Activated naive CD4-positive, alpha-beta T cell treated with anti-CD3 and anti-CD28 coated beads, Interleukin-2, amount 50 U/mL, for 24 hours (primary cell): ENCODE measurements around the gene M6PR.
"Not testable (repeated sequence)": the region's sequence is repeated elsewhere in the genome, so short reads cannot be mapped to it uniquely, and the experiment has no call there.

ENCODE experiments used
- H3K27ac Mint-ChIP-seq: one replicate; pipeline ENCODE4 v1.8.0; 2021; ENCODE audit warnings: mild to moderate bottlenecking, mixed read lengths
- H3K27me3 Mint-ChIP-seq: one replicate; pipeline ENCODE4 v1.8.0; 2021; ENCODE audit warnings: mixed read lengths
- H3K36me3 Mint-ChIP-seq: one replicate; pipeline ENCODE4 v1.8.0; 2021; ENCODE audit warnings: mixed read lengths
- H3K4me1 Mint-ChIP-seq: one replicate; pipeline ENCODE4 v1.8.0; 2021; ENCODE audit warnings: mixed read lengths
- H3K4me3 Mint-ChIP-seq: one replicate; pipeline ENCODE4 v1.8.0; 2021; ENCODE audit warnings: mild to moderate bottlenecking, mixed read lengths
- H3K9me3 Mint-ChIP-seq: one replicate; pipeline ENCODE4 v1.8.0; 2021; ENCODE audit warnings: mixed read lengths

Gene M6PR

DNA sequence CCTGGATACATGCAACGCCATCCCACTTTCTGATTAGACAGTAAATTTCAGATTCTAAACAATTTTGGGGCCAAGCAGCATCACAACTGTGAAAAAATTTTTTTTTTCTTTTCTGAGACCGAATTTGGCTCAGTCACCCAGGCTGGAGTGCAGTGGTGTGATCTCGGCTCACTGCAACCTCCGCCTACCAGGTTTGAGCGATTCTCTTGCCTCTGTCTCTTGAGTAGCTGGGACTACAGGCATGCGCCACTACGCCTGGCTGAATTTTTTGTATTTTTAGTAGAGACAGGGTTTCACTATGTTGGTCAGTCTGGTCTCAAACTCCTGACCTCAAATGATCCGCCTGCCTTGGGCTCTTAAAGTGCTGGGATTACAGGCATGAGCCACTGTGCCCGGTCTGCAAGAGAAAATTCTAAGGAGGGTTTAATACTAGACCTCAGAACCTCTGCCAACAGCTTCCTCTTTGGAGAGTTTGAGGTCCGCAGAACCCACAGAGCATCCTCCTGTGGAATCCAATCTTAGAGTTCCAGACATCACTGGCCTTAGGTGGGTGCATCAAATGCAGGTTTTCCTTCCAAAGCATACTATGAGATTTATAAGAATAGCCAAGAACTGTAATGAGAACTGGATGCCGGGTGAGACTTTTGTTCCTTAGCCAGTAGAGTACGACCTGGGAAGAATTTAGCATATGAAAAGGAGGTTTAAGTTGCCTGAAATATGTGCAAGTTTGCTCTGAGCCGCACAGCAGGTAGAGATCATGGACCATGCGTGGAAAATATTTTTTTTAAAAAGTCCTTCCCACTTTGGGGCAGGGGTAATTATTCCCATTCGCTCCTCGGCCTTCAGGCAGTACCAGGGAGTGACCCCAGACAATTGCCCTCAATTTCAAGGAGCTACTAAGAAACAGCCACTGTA is 42.9 kb downstream of the M6PR start:
- Mint-ChIP-seq H3K4me1 (no peaks in the 10 kb centered on the region), H3K27ac (no peak overlapping the region), H3K27me3 (peaks cover 1% of the 10 kb centered on the region)

GRCh38 chr12:8905546-8905945 is 43.9 kb downstream of the M6PR start:
- Mint-ChIP-seq H3K4me3 (no peak overlapping the region), H3K27me3 (peaks cover 1% of the 10 kb centered on the region), H3K4me1 (no peaks in the 10 kb centered on the region)

More for the DNA sequence above, 42.9 kb downstream of the M6PR start:
- Mint-ChIP-seq H3K4me3 (no peak overlapping the region), H3K9me3 (no peaks in the 10 kb centered on the region), H3K36me3 (no peaks in the 10 kb centered on the region)

GRCh38 chr12:8904665-8905064 is 44.8 kb downstream of the M6PR start:
- no peak overlapping the region for H3K4me3 Mint-ChIP-seq
- no peaks in the 10 kb centered on the region for H3K4me1 Mint-ChIP-seq
- no peaks in the 10 kb centered on the region for H3K36me3 Mint-ChIP-seq
- no peaks in the 10 kb centered on the region for H3K9me3 Mint-ChIP-seq
- H3K27me3 Mint-ChIP-seq: peaks cover 1% of the 10 kb centered on the region
- no peak overlapping the region for H3K27ac Mint-ChIP-seq

More at GRCh38 chr12:8905546-8905945, 43.9 kb downstream of the M6PR start:
- Mint-ChIP-seq H3K36me3 (no peaks in the 10 kb centered on the region), H3K9me3 (no peaks in the 10 kb centered on the region), H3K27ac (no peak overlapping the region)

- peaks cover 1% of the 10 kb centered on the region for H3K27me3 Mint-ChIP-seq
- no peak overlapping the region for H3K4me3 Mint-ChIP-seq
- H3K27ac Mint-ChIP-seq: no peak overlapping the region
Observed at GRCh38 chr12:8903646-8904045, 45.8 kb downstream of the M6PR start.

GRCh38 chr12:8902703-8903102 is 46.7 kb downstream of the M6PR start:
- not testable (repeated sequence) for H3K4me1 Mint-ChIP-seq, H3K9me3 Mint-ChIP-seq, H3K36me3 Mint-ChIP-seq, H3K27ac Mint-ChIP-seq, H3K4me3 Mint-ChIP-seq, H3K27me3 Mint-ChIP-seq

More at GRCh38 chr12:8903646-8904045, 45.8 kb downstream of the M6PR start:
- H3K4me1 Mint-ChIP-seq: no peaks in the 10 kb centered on the region
- H3K36me3 Mint-ChIP-seq: no peaks in the 10 kb centered on the region
- H3K9me3 Mint-ChIP-seq: no peaks in the 10 kb centered on the region

- Mint-ChIP-seq H3K9me3 (no peaks in the 10 kb centered on the region), H3K27ac (no peak overlapping the region), H3K36me3 (no peaks in the 10 kb centered on the region), H3K4me3 (no peak overlapping the region), H3K27me3 (peaks cover 1% of the 10 kb centered on the region), H3K4me1 (no peaks in the 10 kb centered on the region)
Observed at GRCh38 chr12:8899830-8900229, 49.6 kb downstream of the M6PR start.

- H3K9me3 Mint-ChIP-seq: no peaks in the 10 kb centered on the region
- no peaks in the 10 kb centered on the region for H3K36me3 Mint-ChIP-seq
- H3K27ac Mint-ChIP-seq: no peak overlapping the region
- H3K4me1 Mint-ChIP-seq: no peaks in the 10 kb centered on the region
- no peak overlapping the region for H3K4me3 Mint-ChIP-seq
- no peaks in the 10 kb centered on the region for H3K27me3 Mint-ChIP-seq
Observed at GRCh38 chr12:8897081-8897480, 52.4 kb downstream of the M6PR start.

DNA sequence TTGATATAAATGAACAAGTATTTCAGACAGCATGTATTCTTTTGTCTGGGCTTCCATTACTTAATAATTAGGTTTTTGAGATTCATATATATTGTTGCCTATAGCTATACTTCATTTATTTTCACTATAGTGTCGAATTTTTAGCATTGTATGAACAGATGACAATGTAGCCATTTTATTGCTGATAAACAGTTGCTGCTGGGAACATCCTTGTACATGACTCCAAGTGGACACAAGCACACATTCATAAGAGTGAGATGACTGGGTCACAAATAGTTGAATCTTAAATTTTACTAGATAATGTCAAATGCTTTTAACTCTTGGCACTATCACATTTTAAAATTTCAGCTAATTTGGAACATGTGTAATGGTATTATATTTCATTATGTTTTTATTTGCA is 54.5 kb downstream of the M6PR start:
- Mint-ChIP-seq H3K9me3 (no peaks in the 10 kb centered on the region), H3K27me3 (no peaks in the 10 kb centered on the region), H3K4me3 (no peak overlapping the region), H3K36me3 (no peaks in the 10 kb centered on the region), H3K4me1 (peaks cover 5% of the 10 kb centered on the region), H3K27ac (no peak overlapping the region)

DNA sequence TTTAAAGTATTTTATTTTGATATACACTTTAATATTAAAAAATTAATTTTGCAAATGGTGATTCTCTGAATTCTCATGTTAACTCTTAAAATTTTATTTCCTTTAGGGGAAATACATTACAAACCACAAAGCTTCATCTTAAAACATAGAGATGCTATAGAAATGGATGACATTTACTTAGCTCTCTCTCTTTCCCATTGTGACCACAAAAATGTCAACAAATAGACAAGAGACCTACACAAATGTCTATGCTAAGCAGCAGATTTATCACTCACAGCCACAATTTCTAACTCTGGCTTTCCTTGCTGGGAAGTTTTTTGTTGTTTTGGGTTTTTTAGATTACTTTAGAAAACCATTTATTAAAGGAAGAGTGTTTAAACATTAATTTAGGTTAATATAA is 55.1 kb downstream of the M6PR start:
- H3K27ac Mint-ChIP-seq: no peak overlapping the region
- peaks cover 5% of the 10 kb centered on the region for H3K4me1 Mint-ChIP-seq
- H3K9me3 Mint-ChIP-seq: no peaks in the 10 kb centered on the region
- no peaks in the 10 kb centered on the region for H3K27me3 Mint-ChIP-seq
- no peaks in the 10 kb centered on the region for H3K36me3 Mint-ChIP-seq
- no peak overlapping the region for H3K4me3 Mint-ChIP-seq

DNA sequence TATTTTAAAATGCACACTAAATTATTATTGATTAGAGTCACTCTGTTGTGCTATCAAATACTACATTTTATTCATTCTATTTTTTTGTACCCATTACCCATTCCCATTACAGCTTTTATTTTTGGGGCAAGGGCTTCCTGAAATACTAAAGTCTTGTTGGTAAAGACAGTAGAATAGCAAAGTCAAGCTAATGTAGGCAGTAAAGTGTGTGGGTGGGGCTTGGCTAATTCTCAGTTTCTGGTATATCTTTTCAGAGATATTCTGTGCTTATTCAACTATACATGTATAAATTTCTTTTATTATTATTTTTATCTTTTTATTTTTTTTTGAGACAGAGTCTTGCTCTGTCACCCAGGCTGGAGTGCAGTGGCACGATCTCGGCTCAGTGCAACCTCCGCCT is 57.5 kb downstream of the M6PR start:
- no peaks in the 10 kb centered on the region for H3K9me3 Mint-ChIP-seq
- H3K4me1 Mint-ChIP-seq: peaks cover 5% of the 10 kb centered on the region
- no peaks in the 10 kb centered on the region for H3K36me3 Mint-ChIP-seq
- H3K27ac Mint-ChIP-seq: no peak overlapping the region
- no peaks in the 10 kb centered on the region for H3K27me3 Mint-ChIP-seq
- H3K4me3 Mint-ChIP-seq: no peak overlapping the region
